Nephron progenitor cell (in vitro differentiated cells): ENCODE measurements around the gene GUCA2B.

Experiments
- DNase-seq: peaks from one replicate; pipeline ENCODE4 v3.0.0; 2021
- H3K27ac Mint-ChIP-seq: 2 replicates; pipeline ENCODE4 v1.8.0; 2021; ENCODE audit warnings: mild to moderate bottlenecking, moderate library complexity, mixed read lengths
- H3K27me3 Mint-ChIP-seq: 2 replicates; pipeline ENCODE4 v1.8.0; 2021; ENCODE audit warnings: mild to moderate bottlenecking, low read depth, mixed read lengths; ENCODE audit not compliant: poor library complexity
- H3K36me3 Mint-ChIP-seq: 2 replicates; pipeline ENCODE4 v1.8.0; 2021; ENCODE audit warnings: low read depth, mixed read lengths
- H3K4me1 Mint-ChIP-seq: 2 replicates; pipeline ENCODE4 v1.8.0; 2021; ENCODE audit warnings: mixed read lengths
- H3K4me3 Mint-ChIP-seq: 2 replicates; pipeline ENCODE4 v1.8.0; 2021; ENCODE audit warnings: mild to moderate bottlenecking, moderate library complexity, mixed read lengths
- H3K9me3 Mint-ChIP-seq: 2 replicates; pipeline ENCODE4 v1.8.0; 2021; ENCODE audit warnings: mild to moderate bottlenecking, moderate library complexity, mixed read lengths
- TF ChIP-seq, protein P1 (sequence below): fragments of 200-600 bp; sonication (generic); IDR thresholded peaks from 2 replicates; pipeline ENCODE4 v1.5.0; 2021; ENCODE audit warnings: antibody characterized with exemption

The GUCA2B gene

DNA sequence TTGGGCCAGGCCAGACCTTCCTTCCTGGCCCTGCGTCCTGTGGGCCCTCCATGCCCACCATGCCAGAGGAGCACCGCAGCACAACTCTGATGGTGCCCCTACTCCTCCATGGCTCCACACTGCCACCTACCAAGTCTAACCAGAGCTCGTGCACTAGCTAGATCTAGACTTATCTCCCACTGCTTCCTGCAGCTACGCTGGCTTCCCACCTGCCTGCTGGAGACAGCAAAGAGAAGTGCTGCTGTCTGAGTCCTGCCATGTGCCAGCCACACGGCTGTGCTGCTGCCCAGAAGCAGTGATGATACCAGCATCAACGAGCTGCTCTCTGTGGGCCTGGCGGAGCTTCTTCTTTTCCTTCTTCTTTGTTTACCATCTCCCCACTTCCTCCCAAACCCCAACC lies 4.5 kb downstream of the GUCA2B start:
- peaks cover 6% of the 10 kb centered on the region for H3K27me3 Mint-ChIP-seq

DNA sequence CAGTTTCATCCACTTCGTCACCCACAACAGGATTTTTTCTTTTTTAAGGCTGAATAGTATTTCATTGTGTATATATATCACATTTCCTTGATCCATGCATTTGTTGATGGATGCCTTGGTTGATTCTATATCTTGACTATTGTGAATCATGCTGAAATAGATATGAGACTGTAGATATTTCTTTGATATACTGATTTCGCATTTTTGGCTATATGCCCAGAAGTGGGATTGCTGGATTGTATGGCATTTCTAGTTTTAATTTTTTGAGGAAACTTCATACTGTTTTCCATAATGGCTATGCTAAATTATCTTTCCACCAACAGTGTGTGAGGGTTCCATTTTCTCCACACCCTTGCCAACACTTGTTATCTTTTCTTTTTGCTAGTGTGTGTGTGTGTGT lies 5.0 kb downstream of the GUCA2B start:
- Mint-ChIP-seq H3K4me1 (no peaks in the 10 kb centered on the region), H3K9me3 (peaks cover 21% of the 10 kb centered on the region), H3K27me3 (peaks cover 6% of the 10 kb centered on the region), H3K36me3 (no peaks in the 10 kb centered on the region), H3K27ac (no peak overlapping the region), H3K4me3 (no peak overlapping the region)
- DNase-seq: no peak
- TF ChIP-seq, protein P1, sequence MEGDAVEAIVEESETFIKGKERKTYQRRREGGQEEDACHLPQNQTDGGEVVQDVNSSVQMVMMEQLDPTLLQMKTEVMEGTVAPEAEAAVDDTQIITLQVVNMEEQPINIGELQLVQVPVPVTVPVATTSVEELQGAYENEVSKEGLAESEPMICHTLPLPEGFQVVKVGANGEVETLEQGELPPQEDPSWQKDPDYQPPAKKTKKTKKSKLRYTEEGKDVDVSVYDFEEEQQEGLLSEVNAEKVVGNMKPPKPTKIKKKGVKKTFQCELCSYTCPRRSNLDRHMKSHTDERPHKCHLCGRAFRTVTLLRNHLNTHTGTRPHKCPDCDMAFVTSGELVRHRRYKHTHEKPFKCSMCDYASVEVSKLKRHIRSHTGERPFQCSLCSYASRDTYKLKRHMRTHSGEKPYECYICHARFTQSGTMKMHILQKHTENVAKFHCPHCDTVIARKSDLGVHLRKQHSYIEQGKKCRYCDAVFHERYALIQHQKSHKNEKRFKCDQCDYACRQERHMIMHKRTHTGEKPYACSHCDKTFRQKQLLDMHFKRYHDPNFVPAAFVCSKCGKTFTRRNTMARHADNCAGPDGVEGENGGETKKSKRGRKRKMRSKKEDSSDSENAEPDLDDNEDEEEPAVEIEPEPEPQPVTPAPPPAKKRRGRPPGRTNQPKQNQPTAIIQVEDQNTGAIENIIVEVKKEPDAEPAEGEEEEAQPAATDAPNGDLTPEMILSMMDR: no peak

More for the DNA sequence above, 4.5 kb downstream of the GUCA2B start:
- Mint-ChIP-seq H3K9me3 (peaks cover 21% of the 10 kb centered on the region), H3K36me3 (no peaks in the 10 kb centered on the region), H3K4me3 (no peak overlapping the region), H3K27ac (no peak overlapping the region), H3K4me1 (no peaks in the 10 kb centered on the region)
- TF ChIP-seq, protein P1: no peak
- DNase-seq: no peak

DNA sequence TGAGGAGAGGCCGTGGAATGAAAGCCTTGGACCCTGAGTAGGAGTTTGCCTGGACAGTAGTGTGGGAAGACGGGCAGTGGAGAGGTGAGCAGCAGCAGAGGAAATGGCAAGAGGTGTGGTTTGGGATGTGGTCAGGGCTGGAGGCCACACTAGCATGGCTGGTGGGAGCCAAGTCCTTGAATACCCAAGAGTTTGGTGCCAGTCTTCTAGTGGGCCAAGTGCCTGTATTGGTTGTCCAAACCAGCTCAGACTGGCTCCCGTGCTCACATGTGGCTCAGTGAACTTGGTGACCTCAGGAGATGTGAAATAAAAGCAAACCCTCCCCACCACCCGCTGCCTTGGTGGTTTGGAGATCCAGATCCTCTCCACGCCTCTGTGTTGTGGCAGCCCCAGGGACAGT lies 9.0 kb downstream of the GUCA2B start:
- Mint-ChIP-seq H3K9me3 (peaks cover 21% of the 10 kb centered on the region), H3K27me3 (peaks cover 6% of the 10 kb centered on the region), H3K4me1 (peaks cover 4% of the 10 kb centered on the region), H3K4me3 (no peak overlapping the region), H3K27ac (no peak overlapping the region), H3K36me3 (no peaks in the 10 kb centered on the region)
- DNase-seq: no peak
- TF ChIP-seq, protein P1: no peak

DNA sequence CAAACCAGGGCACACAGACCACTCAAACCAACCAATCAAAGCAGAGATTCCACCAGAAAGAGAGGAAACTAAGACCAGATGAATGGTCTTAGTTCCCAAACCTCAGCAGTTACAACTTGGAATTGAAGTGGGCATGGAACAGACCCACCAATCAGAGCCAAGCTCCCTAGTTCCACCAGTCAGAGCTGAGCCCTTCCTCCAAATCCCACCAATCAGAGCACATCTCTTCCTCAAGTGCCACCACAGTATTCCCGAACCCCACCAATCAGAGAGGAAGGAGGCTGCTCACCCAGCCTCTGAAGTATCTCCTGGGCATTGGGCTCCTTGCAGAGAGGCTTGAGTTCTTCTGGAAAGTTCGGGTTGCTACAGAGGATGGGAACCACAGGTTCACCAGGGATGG lies 9.9 kb downstream of the GUCA2B start:
- no peak overlapping the region for H3K27ac Mint-ChIP-seq
- peaks cover 9% of the 10 kb centered on the region for H3K4me1 Mint-ChIP-seq
- no peak for DNase-seq
- peaks cover 3% of the 10 kb centered on the region for H3K27me3 Mint-ChIP-seq
- TF ChIP-seq, protein P1: no peak
- H3K4me3 Mint-ChIP-seq: no peak overlapping the region
- no peaks in the 10 kb centered on the region for H3K36me3 Mint-ChIP-seq
- peaks cover 21% of the 10 kb centered on the region for H3K9me3 Mint-ChIP-seq

DNA sequence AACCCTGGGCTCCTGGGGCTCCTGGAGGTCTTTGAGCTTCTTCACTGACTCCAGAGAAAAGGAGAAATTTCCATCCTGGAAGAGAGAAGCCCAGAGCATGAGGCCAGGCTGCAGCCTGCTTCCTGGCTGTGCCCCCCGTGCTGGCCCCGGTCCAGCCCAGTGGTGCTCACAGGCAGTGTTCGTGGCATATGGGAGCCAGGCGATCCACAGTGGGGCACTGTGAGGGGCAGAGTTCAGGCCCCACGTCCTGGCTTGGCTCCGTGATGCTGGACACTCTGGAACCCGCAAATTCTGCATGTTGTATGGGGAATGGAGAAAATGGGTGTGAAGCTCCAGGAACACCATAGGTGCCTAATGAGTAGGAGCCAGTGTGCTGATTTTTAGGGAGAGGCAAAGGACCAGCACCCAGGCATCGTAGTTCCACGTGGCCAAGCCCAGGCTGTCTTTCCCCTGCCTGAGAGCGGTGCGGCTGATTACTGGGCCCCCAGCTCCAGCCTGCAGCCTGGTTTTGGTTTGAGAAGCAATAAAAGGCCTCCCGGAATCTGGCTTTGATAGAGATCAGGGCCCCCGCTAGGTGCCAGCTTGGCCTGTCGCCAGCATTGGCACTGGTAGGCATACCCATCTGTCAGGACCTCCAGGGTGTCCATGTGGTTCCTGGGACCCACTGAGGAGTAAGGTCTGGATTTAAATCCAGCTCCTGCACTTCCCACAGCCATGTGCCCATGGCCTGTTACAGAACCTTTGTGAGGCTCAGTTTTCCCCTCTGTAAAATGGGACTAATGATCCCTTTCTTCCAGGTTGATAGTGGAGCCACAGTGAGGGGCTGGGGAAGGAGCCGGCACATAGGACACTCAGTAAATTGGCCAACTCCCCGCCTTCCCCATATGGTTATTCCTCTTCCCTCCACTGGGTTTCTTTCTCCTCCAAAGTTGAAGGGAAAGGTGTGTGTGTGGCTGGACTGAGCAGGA lies 10.6 kb downstream of the GUCA2B start:
- Mint-ChIP-seq H3K27ac (no peak overlapping the region), H3K27me3 (peaks cover 3% of the 10 kb centered on the region), H3K4me1 (peaks cover 10% of the 10 kb centered on the region), H3K9me3 (peaks cover 21% of the 10 kb centered on the region), H3K36me3 (no peaks in the 10 kb centered on the region), H3K4me3 (no peak overlapping the region)
- DNase-seq: no peak
- TF ChIP-seq, protein P1: no peak
